ENCODE measurements around the gene SPINT3. TPM values are rescaled to one million over a fixed set of nuclear protein-coding genes. Genes with fewer than 3 reads are reported as not detected.
"Not testable (repeated sequence)": the region's sequence is repeated elsewhere in the genome, so short reads cannot be mapped to it uniquely, and the experiment has no call there.

The SPINT3 gene
- total and polyA plus RNA-seq, 2 donors (not counting 1 experiment from before 2014, with no cell fraction given) = not detected

DNA sequence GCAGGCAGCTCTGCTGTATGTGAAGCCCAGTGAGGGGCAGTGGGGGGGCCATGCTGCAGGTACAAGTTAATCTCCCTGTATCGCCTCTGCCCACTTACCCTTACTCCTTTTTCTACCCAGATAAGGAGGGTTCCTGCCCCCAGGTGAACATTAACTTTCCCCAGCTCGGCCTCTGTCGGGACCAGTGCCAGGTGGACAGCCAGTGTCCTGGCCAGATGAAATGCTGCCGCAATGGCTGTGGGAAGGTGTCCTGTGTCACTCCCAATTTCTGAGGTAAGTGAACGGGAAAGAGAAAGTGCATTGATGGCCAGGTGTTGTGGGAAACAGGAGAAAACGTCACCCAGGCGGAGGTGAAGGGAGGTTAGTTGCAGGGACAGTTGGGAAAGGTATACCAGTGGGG is 35.6 kb downstream of the SPINT3 start:
- Histone ChIP-seq H3K27me3 (ENCODE audit: control insufficient read depth, insufficient read depth, low read length) (peaks cover 2% of the 10 kb centered on the region), H4K20me1 (ENCODE audit: control insufficient read depth, extremely low read depth, insufficient read depth, low read length) (no peaks in the 10 kb centered on the region), H3K4me3 (replicated peaks in 1 of 4; ENCODE audit: control extremely low read depth in 1 of 4, insufficient read depth in 1 of 4, low read depth in 3 of 4, low read length in 4 of 4) (no peak overlapping the region), H2AFZ (ENCODE audit: low read length) (no peak overlapping the region), H3K79me2 (ENCODE audit: control insufficient read depth, insufficient read depth, low read length) (no peaks in the 10 kb centered on the region), H3K4me1 (ENCODE audit: control insufficient read depth, extremely low read depth, insufficient read depth, low read length) (no peaks in the 10 kb centered on the region), H3K9me3 (ENCODE audit: control insufficient read depth, insufficient read depth, low read depth, low read length) (no peaks in the 10 kb centered on the region), H3K4me2 (ENCODE audit: extremely low read depth, insufficient read depth, low read length) (no peak overlapping the region), H3K9ac (ENCODE audit: insufficient read depth, low read length) (no peak overlapping the region), H3K27ac (ENCODE audit: insufficient read depth, low read length) (no peak overlapping the region), H3K36me3 (ENCODE audit: control insufficient read depth, insufficient read depth, low read length) (no peaks in the 10 kb centered on the region)
- TF ChIP-seq CTCF (conservative IDR thresholded peaks at IDR 0.05 in 1 of 2, IDR thresholded peaks at IDR 0.05 in 1 of 2; ENCODE audit: low read depth in 1 of 2, low read length in 2 of 2) (no peak), EZH2 (IDR thresholded peaks at IDR 0.05; ENCODE audit: low read length, missing control alignments) (no peak)
- DNase-seq (ENCODE audit: low read depth in 2 of 2) = no peak

DNA sequence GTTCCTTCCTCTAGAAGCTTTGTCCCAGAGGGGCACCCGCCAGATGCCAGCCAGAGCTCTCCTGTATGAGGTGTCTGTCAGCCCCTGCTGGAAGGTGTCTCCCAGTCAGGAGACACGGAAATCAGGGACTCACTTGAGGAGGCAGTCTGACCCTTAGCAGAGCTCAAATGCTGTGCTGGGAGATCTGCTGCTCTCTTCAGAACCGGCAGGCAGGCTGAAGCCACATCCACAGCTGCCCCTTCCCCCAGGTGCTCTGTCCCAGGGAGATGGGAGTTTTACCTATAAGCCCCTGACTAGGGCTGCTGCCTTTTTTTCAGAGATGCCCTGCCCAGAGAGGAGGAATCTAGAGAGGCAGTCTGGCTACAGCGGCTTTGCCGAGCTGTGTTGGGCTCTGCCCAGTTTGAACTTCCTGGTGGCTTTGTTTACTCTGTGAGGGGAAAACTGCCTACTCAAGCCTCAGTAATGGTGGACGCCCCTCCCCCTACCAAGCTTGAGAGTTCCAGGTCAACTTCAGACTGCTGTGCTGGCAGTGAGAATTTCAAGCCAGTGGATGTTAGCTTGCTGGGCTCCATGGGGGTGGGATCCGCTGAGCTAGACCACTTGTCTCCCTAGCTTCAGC is 37.8 kb downstream of the SPINT3 start:
- H3K27ac ChIP-seq (ENCODE audit: insufficient read depth, low read length); H3K9me3 ChIP-seq (ENCODE audit: control insufficient read depth, insufficient read depth, low read depth, low read length); DNase-seq (ENCODE audit: low read depth in 2 of 2); H3K79me2 ChIP-seq (ENCODE audit: control insufficient read depth, insufficient read depth, low read length); H3K4me1 ChIP-seq (ENCODE audit: control insufficient read depth, extremely low read depth, insufficient read depth, low read length); H4K20me1 ChIP-seq (ENCODE audit: control insufficient read depth, extremely low read depth, insufficient read depth, low read length); H3K27me3 ChIP-seq (ENCODE audit: control insufficient read depth, insufficient read depth, low read length); H3K4me2 ChIP-seq (ENCODE audit: extremely low read depth, insufficient read depth, low read length); H3K9ac ChIP-seq (ENCODE audit: insufficient read depth, low read length); H2AFZ ChIP-seq (ENCODE audit: low read length); H3K4me3 ChIP-seq (replicated peaks in 1 of 4; ENCODE audit: control extremely low read depth in 1 of 4, insufficient read depth in 1 of 4, low read depth in 3 of 4, low read length in 4 of 4); H3K36me3 ChIP-seq (ENCODE audit: control insufficient read depth, insufficient read depth, low read length): not testable (repeated sequence)

DNA sequence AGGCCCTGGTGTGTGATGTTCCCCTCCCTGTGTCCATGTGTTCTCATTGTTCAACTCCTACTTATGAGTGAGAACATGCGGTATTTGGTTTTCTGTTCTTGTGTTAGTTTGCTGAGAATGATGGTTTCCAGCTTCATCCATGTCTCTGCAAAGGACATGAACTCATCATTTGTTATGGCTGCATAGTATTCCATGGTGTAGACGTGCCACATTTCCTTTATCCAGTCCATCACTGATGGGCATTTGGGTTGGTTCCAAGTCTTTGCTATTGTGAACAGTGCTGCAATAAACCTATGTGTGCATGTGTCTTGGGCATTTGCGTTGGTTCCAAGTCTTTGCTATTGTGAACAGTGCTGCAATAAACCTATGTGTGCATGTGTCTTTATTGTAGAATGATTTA is 43.1 kb downstream of the SPINT3 start:
- H3K4me1 ChIP-seq (ENCODE audit: control insufficient read depth, extremely low read depth, insufficient read depth, low read length); H3K4me2 ChIP-seq (ENCODE audit: extremely low read depth, insufficient read depth, low read length); DNase-seq (ENCODE audit: low read depth in 2 of 2); H3K4me3 ChIP-seq (replicated peaks in 1 of 4; ENCODE audit: control extremely low read depth in 1 of 4, insufficient read depth in 1 of 4, low read depth in 3 of 4, low read length in 4 of 4); H3K79me2 ChIP-seq (ENCODE audit: control insufficient read depth, insufficient read depth, low read length); H3K36me3 ChIP-seq (ENCODE audit: control insufficient read depth, insufficient read depth, low read length); H2AFZ ChIP-seq (ENCODE audit: low read length); H3K9ac ChIP-seq (ENCODE audit: insufficient read depth, low read length); H4K20me1 ChIP-seq (ENCODE audit: control insufficient read depth, extremely low read depth, insufficient read depth, low read length); H3K9me3 ChIP-seq (ENCODE audit: control insufficient read depth, insufficient read depth, low read depth, low read length); H3K27ac ChIP-seq (ENCODE audit: insufficient read depth, low read length): not testable (repeated sequence)
- peaks cover 34% of the 10 kb centered on the region for H3K27me3 ChIP-seq (ENCODE audit: control insufficient read depth, insufficient read depth, low read length)

- no peaks in the 10 kb centered on the region for H3K36me3 ChIP-seq (ENCODE audit: control insufficient read depth, insufficient read depth, low read length)
- no peak for DNase-seq (ENCODE audit: low read depth in 2 of 2)
- no peaks in the 10 kb centered on the region for H3K9me3 ChIP-seq (ENCODE audit: control insufficient read depth, insufficient read depth, low read depth, low read length)
- peaks cover 34% of the 10 kb centered on the region for H3K27me3 ChIP-seq (ENCODE audit: control insufficient read depth, insufficient read depth, low read length)
- TF ChIP-seq CTCF (conservative IDR thresholded peaks at IDR 0.05 in 1 of 2, IDR thresholded peaks at IDR 0.05 in 1 of 2; ENCODE audit: low read depth in 1 of 2, low read length in 2 of 2) (peak in 1 of 2 donors; percentile 14), EZH2 (IDR thresholded peaks at IDR 0.05; ENCODE audit: low read length, missing control alignments) (peak; percentile 84)
- no peaks in the 10 kb centered on the region for H3K4me1 ChIP-seq (ENCODE audit: control insufficient read depth, extremely low read depth, insufficient read depth, low read length)
- H4K20me1 ChIP-seq (ENCODE audit: control insufficient read depth, extremely low read depth, insufficient read depth, low read length) = no peaks in the 10 kb centered on the region
- H3K9ac ChIP-seq (ENCODE audit: insufficient read depth, low read length) = no peak overlapping the region
- no peak overlapping the region for H3K4me2 ChIP-seq (ENCODE audit: extremely low read depth, insufficient read depth, low read length)
- H2AFZ ChIP-seq (ENCODE audit: low read length) = no peak overlapping the region
- no peak overlapping the region for H3K27ac ChIP-seq (ENCODE audit: insufficient read depth, low read length)
- peak overlapping the region in 2 of 4 experiments; percentile 6 to 43 for H3K4me3 ChIP-seq (replicated peaks in 1 of 4; ENCODE audit: control extremely low read depth in 1 of 4, insufficient read depth in 1 of 4, low read depth in 3 of 4, low read length in 4 of 4)
- H3K79me2 ChIP-seq (ENCODE audit: control insufficient read depth, insufficient read depth, low read length) = no peaks in the 10 kb centered on the region
Measured at GRCh38 chr20:45470937-45471336, 44.5 kb downstream of the SPINT3 start.

Data from fibroblast of lung (primary cell).